A673 (cell line): Measurements from ENCODE around the gene ZNF837.

Source experiments
- EZH2 ChIP-seq: fragments of 200-600 bp; sonication (generic); IDR thresholded peaks from 2 replicates; pipeline ENCODE4 v1.6.1; 2017; ENCODE audit warnings: borderline replicate concordance, low read depth, mild to moderate bottlenecking, mixed read lengths, antibody characterized with exemption, low read length; ENCODE audit not compliant: poor library complexity, severe bottlenecking
- TF ChIP-seq, protein P1 (sequence below): fragments of 300-800, 200-600 bp; sonication (generic); conservative IDR thresholded peaks from 2 replicates; pipeline ENCODE4 v1.5.1; 2017; ENCODE audit warnings: low read depth, mild to moderate bottlenecking, antibody characterized with exemption, low read length, moderate library complexity, mixed read lengths

DNA sequence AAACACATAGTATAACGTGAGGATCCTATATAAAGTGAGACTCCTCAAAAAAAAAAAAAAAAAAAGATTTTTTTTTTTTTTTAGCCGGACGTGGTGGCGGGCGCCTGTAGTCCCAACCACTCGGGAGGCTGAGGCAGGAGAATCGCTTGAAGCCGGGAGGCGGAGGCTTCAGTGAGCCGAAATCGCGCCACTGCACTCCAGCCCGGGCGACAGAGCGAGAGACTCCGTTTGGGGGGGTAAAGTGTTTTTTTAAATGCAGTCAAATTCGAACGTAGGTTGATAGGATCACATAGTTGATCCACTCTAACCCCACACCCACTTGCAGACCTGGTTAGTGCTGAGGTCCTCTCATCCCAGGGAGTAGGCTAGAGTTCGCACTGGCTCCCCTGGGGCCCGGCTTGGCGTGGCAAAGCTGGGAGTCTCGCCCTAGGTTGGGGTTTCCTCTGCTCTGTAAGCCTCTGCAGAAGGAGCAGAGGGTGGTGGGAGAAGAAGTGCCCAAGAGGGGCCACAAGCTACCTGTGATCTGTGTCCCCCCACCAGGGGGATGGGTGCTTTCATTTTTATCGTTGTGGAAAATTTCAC, 21.1 kb upstream of the ZNF837 start:
- TF ChIP-seq, protein P1, sequence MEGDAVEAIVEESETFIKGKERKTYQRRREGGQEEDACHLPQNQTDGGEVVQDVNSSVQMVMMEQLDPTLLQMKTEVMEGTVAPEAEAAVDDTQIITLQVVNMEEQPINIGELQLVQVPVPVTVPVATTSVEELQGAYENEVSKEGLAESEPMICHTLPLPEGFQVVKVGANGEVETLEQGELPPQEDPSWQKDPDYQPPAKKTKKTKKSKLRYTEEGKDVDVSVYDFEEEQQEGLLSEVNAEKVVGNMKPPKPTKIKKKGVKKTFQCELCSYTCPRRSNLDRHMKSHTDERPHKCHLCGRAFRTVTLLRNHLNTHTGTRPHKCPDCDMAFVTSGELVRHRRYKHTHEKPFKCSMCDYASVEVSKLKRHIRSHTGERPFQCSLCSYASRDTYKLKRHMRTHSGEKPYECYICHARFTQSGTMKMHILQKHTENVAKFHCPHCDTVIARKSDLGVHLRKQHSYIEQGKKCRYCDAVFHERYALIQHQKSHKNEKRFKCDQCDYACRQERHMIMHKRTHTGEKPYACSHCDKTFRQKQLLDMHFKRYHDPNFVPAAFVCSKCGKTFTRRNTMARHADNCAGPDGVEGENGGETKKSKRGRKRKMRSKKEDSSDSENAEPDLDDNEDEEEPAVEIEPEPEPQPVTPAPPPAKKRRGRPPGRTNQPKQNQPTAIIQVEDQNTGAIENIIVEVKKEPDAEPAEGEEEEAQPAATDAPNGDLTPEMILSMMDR = no peak
- no peak for TF ChIP-seq EZH2
